Lower leg skin (tissue), 4 donors: ENCODE results near the gene PPP2R5D. TPM values are rescaled to one million over a fixed set of nuclear protein-coding genes. Genes with fewer than 3 reads are reported as not detected.

Experiments
- DNase-seq, 2 donors: peaks; one replicate each; pipeline ENCODE4 v3.0.0-alpha.2; 2019; ENCODE audit warnings: low spot score in 2 of 2
- H3K4me3 ChIP-seq: fragments of 200-600 bp; sonication (generic); 2 replicates; pipeline ENCODE4 v1.5.1; 2017; ENCODE audit warnings: mild to moderate bottlenecking, low read depth; ENCODE audit not compliant: poor library complexity, severe bottlenecking
- POLR2A ChIP-seq, 2 donors: fragments of 450-650 bp; IDR thresholded peaks; one replicate each; pipeline ENCODE4 v1.6.1; 2016 to 2017; ENCODE audit warnings: antibody characterized with exemption in 2 of 2, mild to moderate bottlenecking in 1 of 2, moderate library complexity in 1 of 2
- WGBS, 2 donors: methylation state at CpG; one replicate each; pipeline ENCODE4 v1.1.5; 2018; 5-methylcytosine and 5-hydroxymethylcytosine counted together
- intact Hi-C: fragments of 100-400 bp; cut with DNase I; formaldehyde crosslinking; loops from one replicate; pipeline ENCODE4 v1.15.0; 2023; ENCODE audit warnings: low total_unique reads
- total RNA-seq, 4 donors: library from RNA; depleted of rRNA; stranded (reverse); fragments of >200 nt; gene quantifications; one replicate each; pipeline ENCODE4 v1.1.0, GENCODE V29; 2016
- TF ChIP-seq, protein P1 (sequence below), 3 donors: fragments of 450-650 bp; IDR thresholded peaks; one replicate each; pipeline ENCODE4 v1.5.1; 2016; ENCODE audit warnings: antibody characterized with exemption in 3 of 3, mild to moderate bottlenecking in 3 of 3, moderate library complexity in 2 of 3

PPP2R5D gene
- total RNA-seq, 4 donors from 2014 or later = 26.3 to 49.4 (median 40.8) TPM

DNA sequence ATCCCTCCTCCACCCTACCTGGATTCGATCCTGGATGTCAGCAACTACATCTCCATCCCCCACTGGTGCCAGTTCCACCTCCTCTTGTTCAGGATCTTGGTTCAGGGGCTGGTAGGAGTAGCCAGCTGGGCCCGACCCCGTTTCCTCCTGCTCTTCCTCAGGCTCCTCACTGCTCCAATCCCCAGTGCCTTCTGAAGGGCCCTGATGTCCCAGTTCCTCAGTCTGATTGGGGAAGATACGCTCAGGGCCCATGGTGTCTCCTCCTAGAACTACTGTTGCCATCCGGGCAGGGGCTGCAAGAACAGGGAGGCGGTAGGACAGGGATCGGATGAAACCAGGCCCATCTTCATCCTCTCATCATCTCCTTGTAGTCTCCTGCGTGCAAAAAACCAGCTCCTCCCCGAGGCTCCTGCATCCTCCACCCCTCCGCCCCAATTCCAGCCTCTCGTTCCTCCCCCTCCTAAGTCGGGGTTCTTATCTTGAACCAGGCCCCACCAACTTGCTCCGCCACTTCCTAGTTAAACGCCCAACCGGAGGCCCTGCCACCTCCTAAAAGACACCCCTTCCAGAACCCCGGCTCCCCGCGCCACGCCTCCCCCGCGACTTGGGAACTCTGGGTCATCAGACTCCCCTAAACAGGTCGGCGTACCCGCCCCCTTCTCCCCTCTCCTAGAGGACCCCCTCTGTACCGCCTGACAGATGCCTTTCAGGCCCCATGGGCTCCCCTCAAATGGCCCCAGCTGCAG is 28.9 kb downstream of the PPP2R5D start:
- H3K4me3 ChIP-seq = peak overlapping the region; percentile 54
- 1 to 2% methylated on average over 25 of the region's 25 CpGs for WGBS, 2 donors
- no peak for TF ChIP-seq POLR2A (IDR thresholded peaks at IDR 0.05)
- TF ChIP-seq, protein P1, sequence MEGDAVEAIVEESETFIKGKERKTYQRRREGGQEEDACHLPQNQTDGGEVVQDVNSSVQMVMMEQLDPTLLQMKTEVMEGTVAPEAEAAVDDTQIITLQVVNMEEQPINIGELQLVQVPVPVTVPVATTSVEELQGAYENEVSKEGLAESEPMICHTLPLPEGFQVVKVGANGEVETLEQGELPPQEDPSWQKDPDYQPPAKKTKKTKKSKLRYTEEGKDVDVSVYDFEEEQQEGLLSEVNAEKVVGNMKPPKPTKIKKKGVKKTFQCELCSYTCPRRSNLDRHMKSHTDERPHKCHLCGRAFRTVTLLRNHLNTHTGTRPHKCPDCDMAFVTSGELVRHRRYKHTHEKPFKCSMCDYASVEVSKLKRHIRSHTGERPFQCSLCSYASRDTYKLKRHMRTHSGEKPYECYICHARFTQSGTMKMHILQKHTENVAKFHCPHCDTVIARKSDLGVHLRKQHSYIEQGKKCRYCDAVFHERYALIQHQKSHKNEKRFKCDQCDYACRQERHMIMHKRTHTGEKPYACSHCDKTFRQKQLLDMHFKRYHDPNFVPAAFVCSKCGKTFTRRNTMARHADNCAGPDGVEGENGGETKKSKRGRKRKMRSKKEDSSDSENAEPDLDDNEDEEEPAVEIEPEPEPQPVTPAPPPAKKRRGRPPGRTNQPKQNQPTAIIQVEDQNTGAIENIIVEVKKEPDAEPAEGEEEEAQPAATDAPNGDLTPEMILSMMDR (IDR thresholded peaks at IDR 0.05) = no peak
- DNase-seq = no peak
- intact Hi-C loops = no loop called here

DNA sequence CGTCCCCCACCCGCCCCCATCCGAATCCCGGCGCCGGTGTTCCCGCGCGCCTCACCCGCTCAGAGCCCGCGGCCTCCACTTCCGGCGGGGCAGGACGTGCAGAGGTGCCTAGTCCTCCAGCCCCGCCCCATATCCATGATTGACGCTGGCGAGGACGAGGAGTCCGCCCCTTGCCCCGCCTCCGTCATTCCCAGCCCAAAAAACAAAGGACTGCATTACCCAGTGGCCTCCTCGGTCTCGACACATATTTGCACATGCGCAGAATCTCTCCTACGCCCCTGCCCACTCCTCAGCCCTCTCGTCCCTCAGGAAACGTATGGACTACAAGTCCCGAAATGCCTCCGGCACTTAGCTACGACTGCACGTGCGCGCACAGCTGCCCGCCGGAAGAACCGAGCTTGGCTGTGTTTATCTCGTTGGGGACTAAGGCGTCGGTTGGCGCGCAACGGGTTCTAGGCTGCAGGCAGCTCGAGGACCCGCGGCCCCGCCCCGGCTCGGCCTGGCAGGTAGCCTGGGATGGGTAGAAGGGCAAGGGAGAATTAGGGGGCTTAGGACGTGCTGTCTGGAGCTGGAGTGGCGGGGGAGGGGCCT is 29.6 kb downstream of the PPP2R5D start, which contains the start of the genes KLHDC3 and MEA1:
TSS of gene KLHDC3 (plus strand) at position 407 of the 591 bp plus-strand sequence. CDS start 2,944 bp downstream, outside the sequence.
TSS of gene MEA1 (minus strand) at position 104 of the 591 bp plus-strand sequence. CDS start 133 bp downstream, outside the sequence.
- intact Hi-C loops = no loop called here
- no peak for TF ChIP-seq POLR2A (IDR thresholded peaks at IDR 0.05)
- H3K4me3 ChIP-seq = peak within 1 kb of the TSS; percentile 54
- peak; percentile 99 to 100 for DNase-seq
- WGBS, 2 donors = 1 to 2% methylated on average over 33 to 50 of the region's 51 CpGs

DNA sequence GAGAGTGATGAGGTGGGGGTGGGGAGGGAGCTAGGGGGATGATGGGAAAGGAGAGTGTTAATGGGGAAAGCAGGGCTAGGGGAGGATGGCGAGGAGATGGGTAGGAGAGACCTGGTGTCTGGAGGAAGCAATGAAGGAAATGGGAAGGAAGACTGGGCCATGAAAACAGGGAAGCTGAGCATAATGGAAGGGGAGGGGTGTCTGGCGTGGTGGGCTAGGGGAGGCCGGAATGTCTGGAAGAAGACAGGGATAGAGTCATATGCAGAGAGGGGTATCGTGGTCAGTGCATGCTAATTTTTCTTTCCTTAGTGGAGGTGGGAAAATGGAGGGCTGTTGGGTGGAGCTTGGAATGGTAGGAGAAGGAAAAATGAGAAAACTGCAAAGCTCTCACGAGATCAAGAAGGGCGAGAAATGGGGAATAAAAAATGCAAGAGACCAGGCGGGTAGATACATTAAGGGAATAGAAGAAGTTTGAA is 30.1 kb downstream of the PPP2R5D start:
- peak overlapping the region; percentile 45 for H3K4me3 ChIP-seq
- TF ChIP-seq, protein P1 (IDR thresholded peaks at IDR 0.05) = no peak
- TF ChIP-seq POLR2A (IDR thresholded peaks at IDR 0.05) = no peak
- DNase-seq = no peak
- 0 to 1% methylated on average over 7 of the region's 7 CpGs for WGBS, 2 donors
- intact Hi-C loops = no loop called here

DNA sequence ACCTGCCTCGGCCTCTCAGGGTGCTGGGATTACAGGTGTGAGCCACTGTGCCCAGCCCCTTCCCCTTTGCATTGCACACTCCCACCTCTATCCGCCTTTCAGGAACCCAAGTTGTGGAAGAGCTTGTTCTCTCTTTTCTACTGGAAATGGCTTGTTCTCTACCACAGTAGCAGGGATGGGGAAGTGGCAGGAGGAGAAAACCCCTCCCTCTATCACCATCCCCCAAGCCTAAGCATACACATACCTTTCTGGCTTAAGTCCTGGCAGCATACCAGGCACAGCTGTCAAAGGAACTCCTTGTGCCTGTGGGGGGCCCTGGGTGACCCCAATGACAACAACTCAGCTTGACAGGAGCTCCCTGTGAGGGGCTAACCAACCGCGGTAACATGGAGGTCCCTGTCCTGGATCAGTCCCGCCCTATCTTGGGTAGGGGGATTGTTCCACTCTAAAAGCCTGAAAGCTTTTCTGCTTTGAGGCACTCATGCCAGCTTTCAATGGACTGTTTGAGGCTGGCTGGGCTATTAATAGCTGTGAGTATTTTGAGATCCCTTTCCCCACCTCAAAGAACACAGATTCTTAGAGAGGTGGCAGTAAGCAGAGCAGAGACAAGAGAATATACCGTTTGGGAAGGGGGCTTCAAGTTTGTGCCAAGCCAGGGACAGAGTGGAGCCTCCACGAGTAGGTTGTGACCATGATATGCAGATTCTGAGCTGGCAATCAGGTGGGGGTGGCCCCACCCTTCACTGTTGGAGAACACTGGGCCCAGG is 32.0 kb downstream of the PPP2R5D start:
- TF ChIP-seq POLR2A (IDR thresholded peaks at IDR 0.05) = no peak
- TF ChIP-seq, protein P1 (IDR thresholded peaks at IDR 0.05) = no peak
- no peak overlapping the region for H3K4me3 ChIP-seq
- intact Hi-C loops = no loop called here
- WGBS, 2 donors = 68 to 75% methylated on average over 7 of the region's 7 CpGs
- DNase-seq = no peak

DNA sequence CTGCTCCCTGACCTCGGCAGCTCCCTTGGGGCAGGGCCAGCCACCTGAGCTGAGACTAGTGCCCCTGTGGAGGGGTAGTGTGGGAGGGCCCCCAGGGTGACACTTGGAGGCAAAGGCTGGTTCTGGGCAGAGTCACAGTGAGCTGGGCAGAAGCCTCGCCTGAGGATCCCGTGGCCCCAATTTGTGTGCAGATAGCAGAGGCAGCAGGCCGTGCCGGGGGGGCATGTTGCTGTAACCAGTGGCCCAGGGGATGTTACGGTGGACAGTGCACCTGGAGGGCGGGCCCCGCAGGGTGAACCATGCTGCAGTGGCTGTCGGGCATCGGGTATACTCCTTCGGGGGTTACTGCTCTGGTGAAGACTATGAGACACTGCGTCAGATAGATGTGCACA is 32.6 kb downstream of the PPP2R5D start:
- TF ChIP-seq POLR2A (IDR thresholded peaks at IDR 0.05) = no peak
- TF ChIP-seq, protein P1 (IDR thresholded peaks at IDR 0.05) = no peak
- no peak for DNase-seq
- H3K4me3 ChIP-seq = no peak overlapping the region
- intact Hi-C loops = no loop called here
- WGBS, 2 donors = 88 to 90% methylated on average over 12 of the region's 12 CpGs

DNA sequence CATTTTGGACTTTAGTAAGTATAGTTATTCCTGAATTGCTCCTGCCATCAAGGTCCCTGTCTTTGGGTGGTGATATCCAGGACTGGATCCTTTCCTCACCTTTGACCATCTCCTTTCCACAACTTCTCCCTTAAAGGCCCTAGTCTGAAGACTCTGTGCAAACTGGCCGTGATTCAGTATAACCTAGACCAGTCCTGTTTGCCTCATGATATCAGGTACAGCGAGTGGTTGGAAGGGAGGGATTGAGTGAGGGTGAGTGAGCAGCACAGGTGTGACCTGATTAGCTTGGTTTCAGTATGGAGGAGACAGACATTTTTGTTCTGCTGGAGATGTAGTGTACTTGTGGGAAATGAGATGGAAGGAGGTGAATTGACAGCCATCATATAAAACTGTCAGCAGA is 34.8 kb downstream of the PPP2R5D start:
- TF ChIP-seq, protein P1 (IDR thresholded peaks at IDR 0.05) = no peak
- no peak for TF ChIP-seq POLR2A (IDR thresholded peaks at IDR 0.05)
- no peak overlapping the region for H3K4me3 ChIP-seq
- 86 to 89% methylated on average over 2 of the region's 2 CpGs for WGBS, 2 donors
- DNase-seq = no peak
- intact Hi-C loops = no loop called here
